Measurements from ENCODE around the gene FASTK.

Gene FASTK

DNA sequence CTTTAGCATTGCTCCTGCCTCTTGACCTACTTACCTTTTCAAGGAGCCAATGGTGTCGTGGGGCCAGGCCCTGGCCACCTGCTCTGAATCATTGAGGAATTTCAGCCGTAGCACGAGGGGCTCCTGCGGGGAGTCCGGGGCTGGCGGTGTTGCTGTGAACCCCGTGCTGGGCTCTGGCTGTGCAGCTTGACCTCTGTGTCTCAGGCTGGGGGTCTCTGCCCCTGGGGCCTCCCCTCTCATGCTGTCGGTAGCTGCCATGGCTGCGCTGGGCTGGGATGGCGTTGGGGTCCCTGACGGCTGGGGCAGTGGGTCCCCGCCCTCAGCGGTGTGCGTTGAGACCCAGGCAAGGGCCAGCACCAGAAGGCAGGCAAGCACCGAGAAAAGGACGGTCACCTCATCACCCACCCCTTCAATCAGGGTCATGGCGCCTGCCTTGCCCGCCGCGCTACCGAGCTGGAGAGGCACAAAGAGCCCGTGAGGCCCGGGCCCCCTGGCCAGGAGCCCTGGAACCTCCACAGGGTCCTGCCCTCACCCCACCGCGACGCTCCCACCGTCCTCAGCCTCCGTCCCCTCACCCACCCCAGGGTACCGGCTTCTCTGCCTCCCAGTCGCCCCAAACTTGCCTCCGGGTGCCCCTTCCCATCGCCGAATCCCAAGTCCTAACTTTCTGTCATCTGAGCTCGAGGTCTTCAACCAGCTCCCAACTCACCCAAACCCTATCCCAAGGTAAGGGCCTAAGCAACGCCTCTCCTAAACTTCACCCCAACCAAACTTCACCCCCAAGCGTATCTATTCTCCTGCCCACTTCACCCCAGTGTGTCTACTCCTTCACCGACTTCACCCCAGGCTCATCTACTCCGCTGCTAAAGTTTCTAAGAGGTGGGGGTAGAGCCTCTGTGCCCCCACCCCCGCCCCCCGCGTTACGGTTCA lies 1.8 kb upstream of the FASTK start:
- DNase-seq (ENCODE audit: low spot score) = no peak

DNA sequence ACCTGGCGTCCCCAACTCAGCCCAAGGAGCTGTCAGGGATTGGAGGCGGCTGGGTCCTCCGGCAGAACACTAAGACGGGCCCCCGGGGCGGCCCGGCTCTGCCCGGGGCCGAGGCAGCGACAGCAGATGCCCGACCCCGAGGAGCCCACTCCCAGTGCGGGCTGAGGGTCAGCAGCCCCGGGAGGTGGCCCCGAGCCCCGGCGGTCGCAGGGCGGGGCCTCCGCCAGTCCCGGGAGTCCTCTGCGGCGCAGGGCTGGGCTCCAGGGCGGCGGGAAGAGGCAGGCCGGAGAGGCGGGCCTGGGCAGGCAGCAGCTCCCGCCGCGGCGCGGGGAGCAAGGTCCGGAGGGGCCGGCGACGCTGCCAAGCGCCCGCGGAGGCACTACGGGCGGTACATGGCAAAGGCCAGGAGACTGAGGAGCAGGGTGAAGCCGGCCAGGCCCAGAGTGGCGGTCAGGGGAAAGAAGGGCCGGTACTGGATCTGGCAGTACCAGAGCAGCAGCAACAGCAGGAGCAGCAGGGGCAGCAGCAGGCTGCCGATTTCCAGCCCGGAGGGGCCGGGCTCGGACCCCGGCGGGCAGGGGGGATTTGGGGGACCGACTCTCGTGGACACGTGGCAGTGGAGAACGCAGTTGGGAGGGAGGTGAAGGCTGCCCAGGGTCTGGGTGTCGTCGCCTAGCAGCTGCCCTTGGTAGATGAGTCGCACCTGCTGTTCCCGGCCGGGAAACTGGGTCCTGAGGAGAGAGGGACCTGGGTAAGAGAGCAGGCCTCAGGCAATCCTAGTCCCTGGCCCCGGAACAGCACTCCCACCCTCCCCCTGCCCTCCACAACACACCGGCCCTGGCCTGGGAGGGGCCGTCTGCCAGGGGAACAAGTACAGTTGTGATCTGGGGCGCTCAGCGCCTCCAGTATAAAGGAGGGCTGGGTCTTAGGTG lies 827 bp upstream of the FASTK start:
- peak; percentile 52 for DNase-seq (ENCODE audit: low spot score)

DNA sequence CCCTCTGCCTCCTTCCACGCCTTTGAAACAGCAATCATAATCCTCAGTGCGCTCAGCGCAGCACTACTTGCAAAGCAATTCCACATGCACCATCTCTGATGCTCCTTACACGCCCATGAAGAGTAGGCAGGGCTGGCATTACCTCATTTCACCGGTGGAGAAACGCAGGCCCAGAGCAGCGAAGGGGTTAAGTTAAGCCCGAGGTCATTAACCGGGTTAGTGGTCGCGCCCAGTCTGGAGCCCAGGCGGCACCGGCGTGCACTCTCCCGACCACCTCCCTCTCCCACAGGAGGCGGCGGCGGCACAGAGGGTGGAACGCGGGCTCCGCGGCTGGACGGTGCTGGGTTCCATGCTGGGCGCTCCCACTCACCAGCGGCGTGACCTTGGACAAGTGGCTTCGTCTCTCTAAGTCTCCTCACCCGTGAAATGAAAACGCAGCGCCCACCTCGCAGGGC lies 515 bp downstream of the FASTK start:
- peak; percentile 36 for DNase-seq (ENCODE audit: low spot score)

DNA sequence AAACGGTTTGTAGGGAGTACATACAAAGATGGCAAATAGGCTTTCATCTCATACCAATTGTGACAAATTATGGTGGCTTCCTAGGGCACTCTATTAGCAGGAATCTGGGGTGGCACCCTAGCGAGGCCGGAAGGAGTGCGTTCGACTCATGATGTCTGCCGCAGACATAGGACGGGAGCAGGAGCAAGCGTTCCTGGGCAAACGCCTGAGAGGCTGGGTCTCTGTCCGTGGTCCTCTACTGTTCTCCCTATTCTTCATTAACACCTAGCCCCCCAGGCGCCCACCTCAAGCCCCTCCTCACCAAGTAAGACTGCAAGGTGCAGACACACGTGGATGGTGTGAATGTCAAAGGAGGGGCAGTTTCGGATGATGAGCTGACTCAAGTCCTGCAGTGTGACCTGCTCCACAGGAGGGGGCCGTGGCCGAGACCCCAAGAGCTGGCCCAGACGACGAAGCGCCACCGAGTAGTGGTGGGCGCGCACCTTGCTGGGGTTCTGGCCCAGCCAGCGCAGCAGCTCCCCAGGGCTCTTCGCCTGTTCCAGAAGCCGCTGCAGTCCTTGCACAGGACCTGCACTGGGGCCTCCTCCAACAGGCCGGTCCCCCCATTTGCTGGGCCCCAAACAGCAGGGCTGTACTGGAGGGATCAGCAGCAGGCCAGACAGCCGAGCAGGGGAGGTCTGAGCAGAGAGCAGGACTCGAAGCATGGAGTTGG lies 1.3 kb downstream of the FASTK start:
- no peak for DNase-seq (ENCODE audit: low spot score)

DNA sequence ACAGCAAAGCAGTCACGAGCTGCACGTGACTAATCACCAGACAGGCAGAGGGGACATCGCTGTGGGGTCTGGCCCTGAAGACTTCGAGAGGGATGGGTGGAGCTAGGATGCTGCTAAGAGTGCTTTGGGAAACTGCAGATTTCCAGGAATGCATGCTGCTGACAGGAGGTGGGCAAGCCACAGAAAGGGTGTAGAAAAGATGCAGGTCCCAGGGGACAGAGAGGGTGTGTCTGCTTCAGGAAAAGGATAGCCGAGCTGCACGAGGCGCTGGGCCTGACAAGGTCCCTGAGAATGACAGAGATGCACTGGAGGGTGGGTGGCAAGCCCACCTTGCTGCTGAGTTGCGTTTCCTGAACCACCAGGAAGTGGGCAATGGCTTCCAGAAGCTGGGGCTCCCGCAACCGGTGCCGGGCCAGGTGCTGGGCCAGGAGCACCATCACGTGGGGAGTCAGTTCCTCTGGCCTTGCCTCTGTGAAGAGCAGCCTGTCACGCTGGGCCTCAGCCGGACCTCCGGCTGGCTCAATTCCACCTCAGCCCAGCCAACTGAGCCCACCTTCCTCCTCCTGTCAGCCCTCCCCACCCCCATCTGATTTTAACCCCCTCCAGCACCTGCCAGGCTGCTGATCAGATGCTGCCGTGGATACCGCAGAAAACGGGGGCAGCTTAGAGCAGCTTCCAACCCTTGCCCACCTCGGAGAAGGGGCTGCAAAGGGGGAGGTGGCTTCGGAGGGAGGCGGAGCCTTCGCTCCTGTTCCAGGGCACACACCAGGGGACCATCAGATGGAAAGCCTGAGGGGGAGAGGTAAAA lies 2.2 kb downstream of the FASTK start:
- DNase-seq (ENCODE audit: low spot score) = peak; percentile 35

DNA sequence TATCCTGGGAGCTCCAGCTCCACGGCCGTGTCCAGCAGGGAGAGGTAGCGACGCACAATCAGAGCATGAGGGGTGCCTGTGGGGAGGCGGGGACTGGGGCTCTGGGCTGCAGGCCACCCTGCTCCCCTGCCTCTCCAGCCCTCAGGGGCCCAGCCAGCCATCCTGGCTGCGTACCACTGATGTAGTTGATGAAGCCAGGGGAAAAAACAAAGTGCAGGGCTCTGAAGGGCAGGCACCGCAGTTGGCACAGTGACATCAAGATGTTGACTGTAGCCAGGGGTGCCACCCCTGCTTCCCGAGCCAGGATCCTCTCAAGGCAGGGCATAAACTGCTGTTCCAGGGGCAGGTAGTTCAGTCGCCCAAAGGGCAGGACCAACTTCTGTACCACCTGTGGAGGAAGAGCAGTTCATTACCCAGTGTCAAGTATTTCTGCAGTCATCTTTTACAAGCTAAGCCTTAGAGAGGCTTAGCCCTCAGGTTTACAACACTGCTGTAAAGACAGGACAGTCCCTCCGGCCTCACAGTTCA lies 2.8 kb downstream of the FASTK start:
- DNase-seq (ENCODE audit: low spot score) = no peak

DNA sequence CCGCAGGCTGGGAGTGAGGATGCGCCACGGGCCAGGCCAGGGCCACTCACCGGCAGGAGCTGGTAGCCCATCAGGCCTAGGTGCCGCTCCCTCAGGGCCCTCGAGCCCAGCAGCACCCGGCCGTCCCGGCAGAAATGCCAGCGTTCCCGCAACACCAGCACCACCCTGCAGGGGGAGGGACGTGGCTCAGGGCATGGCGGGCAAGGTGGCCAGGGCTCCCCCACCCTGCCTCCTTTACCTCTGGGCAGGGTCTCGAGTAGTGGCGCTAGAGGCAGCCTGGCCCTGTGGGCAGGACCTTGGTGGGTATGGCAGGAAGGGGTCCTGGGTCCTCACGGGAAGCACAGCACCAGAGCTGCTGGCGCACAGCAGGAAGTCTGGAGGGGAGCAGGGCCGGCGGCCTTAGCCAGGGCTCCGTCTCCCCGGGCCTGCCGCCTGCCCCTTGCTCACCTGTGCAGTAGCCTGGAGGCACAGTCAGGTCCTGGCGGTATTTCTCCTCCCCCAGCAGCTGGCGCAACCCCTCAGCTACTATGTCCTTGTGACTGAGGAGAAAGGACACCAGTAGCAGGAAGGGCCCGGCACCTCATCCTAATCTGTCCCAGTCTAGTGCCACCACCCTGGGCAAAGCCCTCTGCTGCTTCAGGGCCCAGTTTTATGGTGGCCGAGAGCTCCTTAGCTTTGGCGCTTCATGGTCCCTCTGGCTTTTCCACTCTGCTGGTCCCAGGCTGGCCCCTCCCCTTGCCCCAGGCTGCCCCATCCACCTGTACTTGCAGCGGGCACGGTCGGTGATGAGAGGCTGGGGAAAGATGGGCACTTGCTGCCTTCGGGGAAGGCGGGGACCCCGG lies 3.5 kb downstream of the FASTK start:
- peak; percentile 54 for DNase-seq (ENCODE audit: low spot score)

DNA sequence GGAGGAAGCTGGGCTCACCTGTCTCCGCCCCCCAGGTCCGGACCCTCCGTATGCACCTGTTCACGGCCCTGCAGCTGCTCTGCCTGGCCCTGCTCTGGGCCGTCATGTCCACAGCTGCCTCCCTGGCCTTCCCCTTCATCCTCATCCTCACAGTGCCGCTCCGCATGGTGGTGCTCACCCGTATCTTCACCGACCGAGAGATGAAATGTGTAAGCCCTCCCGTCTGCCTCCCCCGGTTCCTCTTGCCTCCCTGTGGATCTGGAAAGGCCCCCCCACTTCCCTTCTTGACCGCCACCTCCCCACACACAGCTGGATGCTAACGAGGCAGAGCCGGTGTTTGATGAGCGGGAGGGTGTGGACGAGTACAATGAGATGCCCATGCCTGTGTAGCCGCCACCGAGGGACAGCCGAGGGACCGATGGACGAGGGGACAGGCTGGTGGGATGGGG lies 4.6 kb downstream of the FASTK start:
- DNase-seq (ENCODE audit: low spot score) = no peak

DNA sequence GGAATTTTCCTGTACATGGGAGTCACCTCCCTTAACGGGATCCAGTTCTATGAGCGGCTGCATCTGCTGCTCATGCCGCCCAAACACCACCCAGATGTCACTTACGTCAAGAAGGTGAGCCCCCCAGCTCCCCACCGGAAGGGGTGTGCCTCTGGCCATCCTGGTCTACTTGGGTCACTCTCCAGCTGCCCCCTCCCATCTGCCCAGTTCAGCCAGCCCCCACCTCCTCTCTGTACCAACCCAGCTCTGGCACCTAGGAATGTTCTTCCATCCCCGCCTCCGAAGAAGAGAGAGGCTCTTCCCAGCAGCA lies 5.0 kb downstream of the FASTK start:
- DNase-seq (ENCODE audit: low spot score) = no peak

DNA sequence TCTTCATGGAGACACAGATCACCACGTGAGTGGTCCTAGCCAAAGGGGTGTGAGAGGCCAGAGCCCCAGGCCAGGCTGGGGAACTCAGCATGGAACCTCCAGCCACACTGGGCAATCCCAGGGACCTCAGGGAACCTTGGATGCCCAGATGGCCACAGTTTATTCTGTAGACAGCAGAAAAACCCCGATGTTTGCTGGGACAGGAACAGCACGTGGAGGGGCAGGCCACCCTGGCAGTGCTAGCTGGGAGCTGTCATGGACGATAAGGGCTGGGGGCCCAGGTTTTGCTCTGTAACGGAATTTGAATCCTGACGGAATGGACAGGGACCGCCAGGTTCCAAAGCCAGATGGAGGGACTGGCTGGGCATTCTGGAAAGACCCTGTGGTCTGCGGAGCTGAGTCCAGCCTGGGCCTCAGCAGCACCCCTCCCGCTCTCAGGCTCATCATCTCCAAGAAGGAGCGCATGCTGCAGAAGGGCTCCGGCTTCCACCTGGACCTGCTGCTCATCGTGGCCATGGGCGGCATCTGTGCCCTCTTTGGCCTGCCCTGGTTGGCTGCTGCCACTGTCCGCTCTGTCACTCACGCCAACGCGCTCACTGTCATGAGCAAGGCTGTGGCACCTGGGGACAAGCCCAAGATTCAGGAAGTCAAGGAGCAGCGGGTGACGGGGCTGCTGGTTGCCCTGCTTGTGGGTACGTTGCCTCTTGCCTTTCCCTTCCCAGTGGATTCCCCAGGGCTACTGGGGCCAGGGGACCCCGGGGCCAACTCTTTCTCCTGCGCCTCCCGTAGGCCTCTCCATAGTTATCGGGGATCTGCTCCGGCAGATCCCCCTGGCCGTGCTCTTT lies 5.6 kb downstream of the FASTK start:
- no peak for DNase-seq (ENCODE audit: low spot score)

DNA sequence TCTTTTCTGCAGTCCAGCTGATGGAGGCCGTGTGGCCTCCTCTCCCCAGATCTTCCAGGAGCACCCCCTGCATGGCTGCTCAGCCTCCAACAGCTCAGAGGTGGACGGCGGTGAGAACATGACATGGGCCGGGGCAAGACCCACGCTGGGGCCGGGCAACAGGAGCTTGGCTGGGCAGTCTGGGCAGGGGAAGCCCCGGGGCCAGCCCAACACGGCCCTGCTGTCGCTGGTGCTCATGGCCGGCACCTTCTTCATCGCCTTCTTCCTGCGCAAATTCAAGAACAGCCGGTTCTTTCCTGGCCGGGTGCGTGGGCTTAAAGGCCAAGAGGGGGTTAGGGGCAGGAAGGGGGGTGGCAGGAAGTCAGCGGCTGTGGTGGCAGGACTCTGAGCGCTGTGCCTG lies 6.6 kb downstream of the FASTK start:
- DNase-seq (ENCODE audit: low spot score) = no peak

DNA sequence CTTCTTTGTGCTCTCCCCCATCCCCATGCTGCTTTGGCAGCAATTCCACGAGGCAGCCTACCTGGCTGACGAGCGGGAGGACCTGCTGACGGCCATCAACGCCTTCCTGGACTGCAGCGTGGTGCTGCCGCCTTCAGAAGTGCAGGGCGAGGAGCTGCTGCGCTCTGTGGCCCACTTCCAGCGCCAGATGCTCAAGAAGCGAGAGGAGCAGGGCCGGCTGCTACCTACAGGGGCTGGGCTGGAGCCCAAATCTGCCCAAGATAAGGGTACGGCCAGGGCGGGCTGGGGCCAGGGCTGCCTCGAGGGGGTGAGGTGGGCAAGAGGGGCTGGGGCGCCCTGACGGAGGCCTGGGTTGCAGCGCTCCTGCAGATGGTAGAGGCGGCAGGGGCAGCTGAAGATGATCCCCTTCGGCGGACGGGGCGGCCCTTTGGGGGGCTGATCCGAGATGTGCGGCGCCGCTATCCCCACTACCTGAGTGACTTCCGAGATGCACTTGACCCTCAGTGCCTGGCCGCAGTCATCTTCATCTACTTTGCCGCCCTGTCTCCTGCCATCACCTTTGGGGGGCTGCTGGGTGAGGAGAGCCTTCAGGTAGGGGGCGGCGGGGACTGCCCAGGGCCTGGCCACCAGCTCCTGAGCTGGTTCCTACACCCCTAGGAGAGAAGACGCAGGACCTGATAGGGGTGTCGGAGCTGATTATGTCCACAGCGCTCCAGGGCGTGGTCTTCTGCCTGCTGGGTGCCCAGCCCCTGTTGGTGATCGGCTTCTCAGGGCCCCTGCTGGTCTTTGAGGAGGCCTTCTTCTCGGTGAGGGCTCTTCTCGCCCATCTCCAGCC lies 9.4 kb downstream of the FASTK start:
- DNase-seq (ENCODE audit: low spot score) = no peak

DNA sequence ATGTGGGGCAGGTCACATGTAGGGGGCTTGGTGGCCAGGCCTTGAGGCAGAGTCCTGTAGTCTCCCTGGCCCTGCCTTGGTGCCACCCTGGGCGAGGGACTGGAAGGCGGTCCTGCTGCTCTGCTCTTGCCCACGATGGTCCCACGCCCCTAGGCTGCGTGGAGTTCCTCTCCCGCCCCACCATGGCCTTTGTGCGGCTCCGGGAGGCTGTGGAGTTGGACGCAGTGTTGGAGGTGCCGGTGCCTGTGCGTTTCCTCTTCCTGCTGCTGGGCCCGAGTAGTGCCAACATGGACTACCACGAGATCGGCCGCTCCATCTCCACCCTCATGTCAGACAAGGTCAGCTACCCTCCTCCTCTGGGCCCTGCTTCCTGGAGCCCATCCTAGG lies 10.0 kb downstream of the FASTK start:
- no peak for DNase-seq (ENCODE audit: low spot score)

DNA sequence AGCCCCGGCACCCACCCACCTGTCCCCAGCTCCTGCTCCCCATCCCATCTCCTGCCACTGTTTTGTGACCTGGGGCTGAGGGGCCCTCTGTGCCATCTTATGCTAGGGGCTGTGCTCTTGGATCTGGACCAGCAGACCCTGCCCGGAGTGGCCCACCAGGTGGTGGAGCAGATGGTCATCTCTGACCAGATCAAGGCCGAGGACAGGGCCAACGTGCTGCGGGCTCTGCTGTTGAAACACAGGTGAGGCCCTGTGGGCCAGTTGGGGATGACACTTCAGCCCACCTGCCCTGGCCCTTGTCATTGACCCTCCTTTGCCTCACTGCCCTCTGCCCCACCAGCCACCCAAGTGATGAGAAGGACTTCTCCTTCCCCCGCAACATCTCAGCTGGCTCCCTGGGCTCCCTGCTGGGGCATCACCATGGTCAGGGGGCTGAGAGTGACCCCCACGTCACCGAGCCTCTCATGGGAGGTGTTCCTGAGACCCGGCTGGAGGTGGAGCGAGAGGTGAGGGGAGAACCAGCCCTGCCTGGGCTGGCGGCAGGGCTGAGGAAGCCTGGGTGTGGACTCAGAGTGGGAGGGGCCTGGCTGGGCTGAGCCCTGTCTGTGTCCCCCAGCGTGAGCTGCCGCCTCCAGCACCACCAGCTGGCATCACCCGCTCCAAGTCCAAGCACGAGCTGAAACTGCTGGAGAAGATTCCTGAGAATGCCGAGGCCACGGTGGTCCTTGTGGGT lies 10.6 kb downstream of the FASTK start:
- DNase-seq (ENCODE audit: low spot score) = no peak

DNA sequence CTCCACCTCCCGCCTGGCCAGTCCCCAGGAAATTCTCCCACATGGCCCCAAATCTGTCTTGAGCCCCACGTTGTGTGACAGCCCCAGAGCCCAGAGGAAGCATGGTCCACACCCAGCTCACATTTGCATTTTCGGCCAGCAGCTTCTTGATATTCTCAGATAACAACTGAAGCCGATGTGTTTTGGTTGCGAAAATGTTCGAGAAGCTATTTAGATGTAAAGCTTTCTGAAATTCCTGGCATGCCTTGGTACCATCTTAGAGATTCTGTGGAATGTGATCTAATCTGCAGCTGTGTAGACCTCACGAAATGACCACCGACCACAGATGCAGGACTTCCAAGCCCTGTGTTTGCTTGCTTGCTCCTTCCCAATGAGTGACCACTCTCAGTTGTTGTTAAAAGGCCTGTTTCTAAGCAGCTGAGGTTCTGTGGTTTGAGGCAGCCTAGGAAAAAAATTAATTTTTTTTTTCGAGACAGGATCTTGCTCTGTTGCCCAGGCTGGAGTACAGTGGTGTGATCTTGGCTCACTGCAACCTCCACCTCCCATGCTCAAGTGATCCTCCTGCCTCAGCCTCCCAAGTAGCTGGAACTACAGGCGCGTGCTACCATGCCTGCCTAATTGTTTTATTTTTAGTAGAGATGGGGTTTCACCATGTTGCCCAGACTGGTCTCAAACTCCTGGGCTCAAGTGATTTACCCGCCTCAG lies 12.4 kb downstream of the FASTK start:
- no peak for DNase-seq (ENCODE audit: low spot score)

DNA sequence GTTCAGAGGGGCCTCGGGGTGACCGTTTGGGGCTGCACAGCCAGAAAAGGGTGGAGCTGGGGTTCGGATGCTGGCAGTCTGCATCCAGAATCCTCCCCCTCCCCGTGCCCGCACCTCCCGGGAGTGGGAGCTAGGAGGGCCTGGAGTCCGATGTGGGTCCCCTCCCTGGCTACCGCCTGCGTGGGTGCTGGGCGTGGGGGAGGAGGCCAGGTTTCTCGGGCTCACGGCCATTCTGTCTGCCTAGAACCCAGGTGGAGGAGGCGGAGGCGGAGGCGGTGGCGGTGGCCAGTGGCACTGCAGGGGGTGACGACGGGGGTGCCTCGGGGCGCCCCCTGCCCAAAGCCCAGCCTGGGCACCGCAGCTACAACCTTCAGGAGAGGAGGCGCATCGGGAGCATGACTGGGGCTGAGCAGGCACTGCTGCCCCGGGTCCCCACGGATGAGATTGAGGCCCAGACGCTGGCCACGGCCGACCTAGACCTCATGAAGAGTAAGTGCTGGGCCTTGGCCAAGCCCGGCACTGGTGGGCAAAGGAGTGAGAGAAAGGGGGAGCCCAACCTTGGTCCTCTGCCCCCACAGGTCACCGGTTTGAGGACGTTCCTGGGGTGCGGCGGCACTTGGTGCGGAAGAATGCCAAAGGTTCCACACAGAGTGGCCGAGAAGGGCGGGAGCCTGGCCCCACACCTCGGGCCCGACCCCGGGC lies 14.2 kb downstream of the FASTK start:
- no peak for DNase-seq (ENCODE audit: low spot score)

All from GM03348 (cell line).